GM12878 (cell line): ENCODE measurements around the gene UBLCP1. TPM values are rescaled to one million over a fixed set of nuclear protein-coding genes. Genes with fewer than 3 reads are reported as not detected.
A peak's percentile ranks its signal among the peaks of the same experiment; 100 is the strongest.

Experiments used
- ATAC-seq: fragments of 200-7000 bp; cut with Tn5 transposase; 3 replicates; pipeline ENCODE4 v1.9.1; 2020; ENCODE audit warnings: mild to moderate bottlenecking, moderate library complexity
- BruUV-seq: library from RNA; stranded (reverse); fragments of 400-500 nt; replicated peaks from 2 replicates; lab custom pipeline; 2021; lab: Mats Ljungman, UMichigan
- CTCF ChIA-PET: fragments of 300-600 bp; sonication (Branson Sonifier 250); formaldehyde crosslinking; extraction: SDS; loops from one replicate; lab custom pipeline; 2021; ENCODE audit warnings: inconsistent platforms; lab: Yijun Ruan, JAX
- POLR2A ChIA-PET: fragments of 350-600 bp; formaldehyde crosslinking; extraction: SDS; loops from one replicate; lab custom pipeline; 2021; ENCODE audit warnings: inconsistent platforms; lab: Charles Lee
- RAD21 ChIA-PET: fragments of 300-600 bp; sonication (Branson Sonifier 250); formaldehyde crosslinking; loops from one replicate; lab custom pipeline; 2023; ENCODE audit warnings: antibody characterized with exemption; ENCODE audit not compliant: unreplicated experiment; lab: Charles Lee
- SMC1A ChIA-PET: fragments of 300-600 bp; sonication (Branson Sonifier 250); formaldehyde crosslinking; loops from one replicate; lab custom pipeline; 2023; ENCODE audit not compliant: unreplicated experiment, uncharacterized antibody; lab: Charles Lee
- DNase-seq: peaks from one replicate; pipeline ENCODE4 v3.0.0-alpha.2; 2011; ENCODE audit warnings: low read depth, low spot score
- FAIRE-seq: peaks from 3 replicates; lab custom pipeline; 2011; peaks lifted over from hg19 to GRCh38; lab: Jason Lieb, UNC
- H2AFZ ChIP-seq: 2 replicates; pipeline ENCODE4 v1.6.0; 2011; ENCODE audit warnings: low read depth, low read length, control low read depth; ENCODE audit not compliant: control insufficient read depth
- H3K27ac ChIP-seq: 2 replicates; pipeline ENCODE4 v1.5.1; 2011; ENCODE audit warnings: control low read depth; ENCODE audit not compliant: control insufficient read depth, insufficient read depth
- H3K27me3 ChIP-seq, 2 experiments: replicated peaks in 1 of 2; 2 replicates each; pipeline versions ENCODE4 v1.6.0 to v1.6.1; 2011; ENCODE audit warnings: low read length in 1 of 2; ENCODE audit not compliant: control insufficient read depth in 2 of 2, insufficient read depth in 2 of 2
- H3K36me3 ChIP-seq, 2 experiments: 2 replicates each; pipeline ENCODE4 v1.5.1; 2011; ENCODE audit warnings: low read length in 1 of 2; ENCODE audit not compliant: control insufficient read depth in 2 of 2, insufficient read depth in 2 of 2
- H3K4me1 ChIP-seq: 2 replicates; pipeline ENCODE4 v1.6.1; 2011; ENCODE audit warnings: mild to moderate bottlenecking, low read length, moderate library complexity, mixed read lengths; ENCODE audit not compliant: control insufficient read depth, insufficient read depth
- H3K4me2 ChIP-seq: 2 replicates; pipeline ENCODE4 v1.6.0; 2011; ENCODE audit warnings: control low read depth; ENCODE audit not compliant: control insufficient read depth, insufficient read depth
- H3K4me3 ChIP-seq: fragments of 200-600 bp; sonication (generic); 2 replicates; pipeline ENCODE4 v1.5.1; 2016
- H3K79me2 ChIP-seq: 2 replicates; pipeline ENCODE4 v1.6.0; 2011; ENCODE audit warnings: low read length; ENCODE audit not compliant: control insufficient read depth, insufficient read depth
- H3K9ac ChIP-seq: 2 replicates; pipeline ENCODE4 v1.8.0; 2011; ENCODE audit warnings: low read length, control low read depth, mixed read lengths; ENCODE audit not compliant: control insufficient read depth, insufficient read depth
- H3K9me3 ChIP-seq: replicated peaks from 3 replicates; pipeline ENCODE4 v1.5.1; 2011; ENCODE audit warnings: mild to moderate bottlenecking, low read length; ENCODE audit not compliant: control insufficient read depth, insufficient read depth
- H4K20me1 ChIP-seq: 2 replicates; pipeline ENCODE4 v1.6.0; 2011; ENCODE audit not compliant: control insufficient read depth, insufficient read depth
- ATF7 ChIP-seq: fragments of 450-650 bp; IDR thresholded peaks from 2 replicates; pipeline ENCODE4 v1.6.1; 2016; ENCODE audit warnings: low read depth, mild to moderate bottlenecking
- BCL11A ChIP-seq: IDR thresholded peaks from 2 replicates; pipeline ENCODE4 v1.6.1; 2011; ENCODE audit warnings: low read depth, low read length
- BHLHE40 ChIP-seq, 2 experiments: fragments of 450-650 bp in 1 of 2; IDR thresholded peaks; 2 replicates each; pipeline ENCODE4 v1.6.1; 2011 to 2017; ENCODE audit warnings: low read depth in 2 of 2, borderline replicate concordance in 1 of 2, improper control_type of control experiment in 1 of 2, low read length in 1 of 2, mild to moderate bottlenecking in 1 of 2
- CBFB ChIP-seq: IDR thresholded peaks from 2 replicates; pipeline ENCODE4 v1.6.1; 2016; ENCODE audit warnings: antibody characterized with exemption, low read depth
- IKZF2 ChIP-seq, 2 experiments: fragments of 450-650 bp; IDR thresholded peaks; 2 replicates each; pipeline ENCODE4 v1.6.1; 2017; ENCODE audit warnings: mild to moderate bottlenecking in 2 of 2, moderate library complexity in 2 of 2
- MAX ChIP-seq: IDR thresholded peaks from 2 replicates; pipeline ENCODE4 v1.6.1; 2012; ENCODE audit warnings: low read depth, low read length, improper control_type of control experiment
- MEF2B ChIP-seq: fragments of 450-650 bp; IDR thresholded peaks from 2 replicates; pipeline ENCODE4 v1.6.1; 2018; ENCODE audit warnings: mild to moderate bottlenecking, moderate library complexity; ENCODE audit not compliant: partially characterized antibody, poor library complexity, severe bottlenecking
- NR2C1 ChIP-seq: fragments of 450-650 bp; IDR thresholded peaks from 2 replicates; pipeline ENCODE4 v1.6.1; 2017; ENCODE audit warnings: antibody characterized with exemption, mild to moderate bottlenecking, moderate library complexity
- NR2F1 ChIP-seq: fragments of 450-650 bp; conservative IDR thresholded peaks from 2 replicates; pipeline ENCODE4 v1.6.1; 2017; ENCODE audit warnings: mild to moderate bottlenecking
- POU2F2 ChIP-seq: IDR thresholded peaks from 3 replicates; pipeline ENCODE4 v1.6.1; 2011; ENCODE audit warnings: low read depth, mild to moderate bottlenecking, low read length, borderline replicate concordance
- SIX5 ChIP-seq: IDR thresholded peaks from 2 replicates; pipeline ENCODE4 v1.6.1; 2011; ENCODE audit warnings: mild to moderate bottlenecking, low read depth, low read length, moderate library complexity; ENCODE audit not compliant: severe bottlenecking
- SPI1 ChIP-seq: IDR thresholded peaks from 2 replicates; pipeline ENCODE4 v1.6.1; 2011; ENCODE audit warnings: low read depth, mild to moderate bottlenecking, low read length, moderate library complexity, borderline replicate concordance; ENCODE audit not compliant: insufficient read depth
- STAT1 ChIP-seq: fragments of 450-650 bp; conservative IDR thresholded peaks from 2 replicates; pipeline ENCODE4 v1.6.1; 2014; ENCODE audit warnings: antibody characterized with exemption, mild to moderate bottlenecking
- STAT3 ChIP-seq: IDR thresholded peaks from 2 replicates; pipeline ENCODE4 v1.6.1; 2011; ENCODE audit warnings: low read depth, low read length, improper control_type of control experiment
- TCF7 ChIP-seq: IDR thresholded peaks from 2 replicates; pipeline ENCODE4 v1.6.1; 2014; ENCODE audit warnings: antibody characterized with exemption, borderline replicate concordance
- ZNF217 ChIP-seq: fragments of 450-650 bp; IDR thresholded peaks from 2 replicates; pipeline ENCODE4 v1.6.1; 2017; ENCODE audit warnings: antibody characterized with exemption, mild to moderate bottlenecking
- WGBS: methylation state at CpG from one replicate; pipeline ENCODE4 v1.1.6; 2016; ENCODE audit warnings: low lambda C conversion rate; ENCODE audit not compliant: insufficient replicate concordance, insufficient coverage; ENCODE audit errors: missing lambda C conversion rate; 5-methylcytosine and 5-hydroxymethylcytosine counted together
- in situ Hi-C: fragments of 300-500 bp; cut with MboI; formaldehyde crosslinking; loops from 9 replicates; pipeline ENCODE4 v1.14.3; 2018; ENCODE audit warnings: mixed read lengths
- intact Hi-C: fragments of 100-400 bp; cut with micrococcal nuclease; formaldehyde crosslinking; loops from one replicate; pipeline ENCODE4 v1.14.2; 2022; ENCODE audit not compliant: unreplicated experiment
- polyA plus RNA-seq, 11 experiments: library from polyadenylated mRNA; depleted of rRNA in 4 of 11; unstranded in 6 of 11; stranded (reverse) in 5 of 11; fragments of >200 nt; fragmentation: Nextera tagmentation in 4 of 11; fragmentation: Illumina TruSeq in 1 of 11; extraction: Ambion mirVana in 4 of 11; extraction: Trizol in 1 of 11; gene quantifications; 1 replicate in 1 of 11; 2 replicates in 10 of 11; pipeline versions ENCODE4 v1.2.1 to v1.2.3, GENCODE V29; 2011 to 2016; ENCODE audit warnings: inconsistent platforms in 2 of 11, missing spikeins in 2 of 11, low read depth in 1 of 11
- total RNA-seq, 4 experiments: library from RNA; depleted of rRNA in 3 of 4; stranded (reverse); fragments of >200 nt in 3 of 4; fragmentation: Illumina TruSeq in 1 of 4; extraction: Trizol in 1 of 4; gene quantifications; 2 replicates each; pipeline versions ENCODE4 v1.2.1 to v1.2.3, GENCODE V29; 2013 to 2021
- TF ChIP-seq, protein P1 (sequence below): fragments of 450-650 bp; formaldehyde crosslinking; IDR thresholded peaks from 2 replicates; pipeline ENCODE4 v1.4.0; 2022; ENCODE audit warnings: mild to moderate bottlenecking, moderate library complexity

UBLCP1 gene
- total and polyA plus RNA-seq, 10 of the 15 experiments (the other 5 are each of a cell fraction or from before 2014, with no cell fraction given): 18.8 to 44.2 (median 32.1) TPM

DNA sequence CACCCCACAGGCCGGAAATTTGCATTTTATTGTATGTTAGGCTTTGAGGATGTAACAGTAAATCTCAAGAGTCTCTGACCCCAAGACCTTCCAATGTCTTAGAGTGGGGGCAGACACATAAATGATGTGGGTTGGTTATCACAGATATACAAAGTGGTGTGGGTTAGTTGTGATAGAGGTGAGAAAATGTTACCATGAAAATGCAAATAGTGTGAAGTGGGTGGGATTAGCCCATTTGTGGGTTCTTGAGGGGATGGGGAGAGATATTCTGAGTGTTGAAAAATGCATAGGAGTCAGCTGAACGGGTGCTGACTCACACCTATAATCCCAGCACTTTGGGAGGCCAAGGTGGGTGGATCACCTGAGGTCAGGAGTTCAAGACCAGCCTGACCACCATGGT is 45.9 kb upstream of the UBLCP1 start:
- 47% methylated on average over 2 of the region's 2 CpGs for WGBS
- FAIRE-seq (no peak), ATAC-seq (peak; percentile 26), DNase-seq (no peak)
- Histone ChIP-seq H2AFZ (no peak overlapping the region), H3K4me1 (no peaks in the 10 kb centered on the region), H3K79me2 (no peaks in the 10 kb centered on the region), H3K4me3 (no peak overlapping the region), H4K20me1 (no peaks in the 10 kb centered on the region), H3K4me2 (no peak overlapping the region), H3K9me3 (no peaks in the 10 kb centered on the region), H3K9ac (no peak overlapping the region), H3K27me3 (no peaks in the 10 kb centered on the region), H3K27ac (no peak overlapping the region), H3K36me3 (no peaks in the 10 kb centered on the region)
- ChIA-PET CTCF (no interaction called here), SMC1A (interaction anchor here (0.6 to 3.1 kb wide), 5 partner anchors 9 to 72 kb away, joined by 3 to 9 read pairs (median 3); no protein-coding TSS in a partner anchor), POLR2A (interaction anchor here (0.5 kb wide), 1 partner anchor 21 kb away, joined by 3 read pairs; no protein-coding TSS in a partner anchor), RAD21 (no interaction called here)
- TF ChIP-seq BCL11A (no peak), NR2C1 (no peak), POU2F2 (no peak), MEF2B (no peak), SPI1 (no peak), NR2F1 (peak; percentile 60; the same call in 1 of the 2 replicates), STAT1 (no peak), ATF7 (0 out of 2 replicates have a peak, but pooled peaks have one; percentile 29), STAT3 (no peak), ZNF217 (no peak), SIX5 (no peak), TCF7 (no peak), MAX (no peak), BHLHE40 (IDR thresholded peaks at IDR 0.05; ENCODE audit: borderline replicate concordance in 1 of 2, low read depth in 2 of 2, low read length in 1 of 2) (peak in 1 of 2 experiments; percentile 52; a peak in 2 of 4 replicates), IKZF2 (IDR thresholded peaks at IDR 0.05) (peak in 1 of 2 experiments; percentile 6; a peak in 1 of 4 replicates), CBFB (no peak)
- TF ChIP-seq, protein P1, sequence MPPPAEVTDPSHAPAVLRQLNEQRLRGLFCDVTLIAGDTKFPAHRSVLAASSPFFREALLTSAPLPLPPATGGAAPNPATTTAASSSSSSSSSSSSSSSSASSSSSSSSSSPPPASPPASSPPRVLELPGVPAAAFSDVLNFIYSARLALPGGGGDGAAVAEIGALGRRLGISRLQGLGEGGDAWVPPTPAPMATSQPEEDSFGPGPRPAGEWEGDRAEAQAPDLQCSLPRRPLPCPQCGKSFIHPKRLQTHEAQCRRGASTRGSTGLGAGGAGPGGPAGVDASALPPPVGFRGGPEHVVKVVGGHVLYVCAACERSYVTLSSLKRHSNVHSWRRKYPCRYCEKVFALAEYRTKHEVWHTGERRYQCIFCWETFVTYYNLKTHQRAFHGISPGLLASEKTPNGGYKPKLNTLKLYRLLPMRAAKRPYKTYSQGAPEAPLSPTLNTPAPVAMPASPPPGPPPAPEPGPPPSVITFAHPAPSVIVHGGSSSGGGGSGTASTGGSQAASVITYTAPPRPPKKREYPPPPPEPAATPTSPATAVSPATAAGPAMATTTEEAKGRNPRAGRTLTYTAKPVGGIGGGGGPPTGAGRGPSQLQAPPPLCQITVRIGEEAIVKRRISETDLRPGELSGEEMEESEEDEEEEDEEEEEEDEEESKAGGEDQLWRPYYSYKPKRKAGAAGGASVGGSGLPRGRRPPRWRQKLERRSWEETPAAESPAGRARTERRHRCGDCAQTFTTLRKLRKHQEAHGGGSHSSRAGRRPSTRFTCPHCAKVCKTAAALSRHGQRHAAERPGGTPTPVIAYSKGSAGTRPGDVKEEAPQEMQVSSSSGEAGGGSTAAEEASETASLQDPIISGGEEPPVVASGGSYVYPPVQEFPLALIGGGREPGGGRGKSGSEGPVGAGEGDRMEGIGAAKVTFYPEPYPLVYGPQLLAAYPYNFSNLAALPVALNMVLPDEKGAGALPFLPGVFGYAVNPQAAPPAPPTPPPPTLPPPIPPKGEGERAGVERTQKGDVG (CRISPR knock-in tag): no peak
- in situ Hi-C loops (no loop called here), intact Hi-C loops (no loop called here)
- no TSS peak for BruUV-seq
